Measurements from ENCODE around the gene SWSAP1.

SWSAP1 gene

GRCh38 chr19:11408591-11408990 lies 34.1 kb downstream of the SWSAP1 start:
- no peak for DNase-seq (ENCODE audit: low read depth in 2 of 2)

- DNase-seq (ENCODE audit: low read depth in 2 of 2): no peak
Measured at GRCh38 chr19:11410682-11411081, 36.2 kb downstream of the SWSAP1 start.

- DNase-seq (ENCODE audit: low read depth in 2 of 2): no peak
Measured at GRCh38 chr19:11414544-11414943, 40.1 kb downstream of the SWSAP1 start.

- no peak for DNase-seq (ENCODE audit: low read depth in 2 of 2)
Measured at GRCh38 chr19:11416346-11417052, 42.0 kb downstream of the SWSAP1 start.

- DNase-seq (ENCODE audit: low read depth in 2 of 2): no peak
Measured at GRCh38 chr19:11418094-11418548, 43.7 kb downstream of the SWSAP1 start.

- DNase-seq (ENCODE audit: low read depth in 2 of 2): no peak
Measured at GRCh38 chr19:11418549-11419506, 44.4 kb downstream of the SWSAP1 start, which contains the start of gene RGL3. RGL3 (minus strand) TSS chr19:11419314; CDS start chr19:11419278, 36 bp downstream.

- no peak for DNase-seq (ENCODE audit: low read depth in 2 of 2)
Measured at GRCh38 chr19:11420429-11421370, 46.2 kb downstream of the SWSAP1 start.

- no peak for DNase-seq (ENCODE audit: low read depth in 2 of 2)
Measured at GRCh38 chr19:11421371-11422098, 47.1 kb downstream of the SWSAP1 start.

GRCh38 chr19:11422163-11423065 lies 47.9 kb downstream of the SWSAP1 start:
- peak; percentile 22 to 36 for DNase-seq (ENCODE audit: low read depth in 2 of 2)

- DNase-seq (ENCODE audit: low read depth in 2 of 2): no peak
Measured at GRCh38 chr19:11423164-11423790, 48.8 kb downstream of the SWSAP1 start.

GRCh38 chr19:11423791-11424181 lies 49.3 kb downstream of the SWSAP1 start:
- DNase-seq (ENCODE audit: low read depth in 2 of 2): no peak
